ENCODE results near the gene ABCB9. TPM values are rescaled to one million over a fixed set of nuclear protein-coding genes. Genes with fewer than 3 reads are reported as not detected.
A peak's percentile ranks its signal among the peaks of the same experiment; 100 is the strongest.
"Not testable (repeated sequence)": the region's sequence is repeated elsewhere in the genome, so short reads cannot be mapped to it uniquely, and the experiment has no call there.

ABCB9 gene
- polyA plus RNA-seq, 3 donors, result 1.5 to 3.3 (median 1.8) TPM

DNA sequence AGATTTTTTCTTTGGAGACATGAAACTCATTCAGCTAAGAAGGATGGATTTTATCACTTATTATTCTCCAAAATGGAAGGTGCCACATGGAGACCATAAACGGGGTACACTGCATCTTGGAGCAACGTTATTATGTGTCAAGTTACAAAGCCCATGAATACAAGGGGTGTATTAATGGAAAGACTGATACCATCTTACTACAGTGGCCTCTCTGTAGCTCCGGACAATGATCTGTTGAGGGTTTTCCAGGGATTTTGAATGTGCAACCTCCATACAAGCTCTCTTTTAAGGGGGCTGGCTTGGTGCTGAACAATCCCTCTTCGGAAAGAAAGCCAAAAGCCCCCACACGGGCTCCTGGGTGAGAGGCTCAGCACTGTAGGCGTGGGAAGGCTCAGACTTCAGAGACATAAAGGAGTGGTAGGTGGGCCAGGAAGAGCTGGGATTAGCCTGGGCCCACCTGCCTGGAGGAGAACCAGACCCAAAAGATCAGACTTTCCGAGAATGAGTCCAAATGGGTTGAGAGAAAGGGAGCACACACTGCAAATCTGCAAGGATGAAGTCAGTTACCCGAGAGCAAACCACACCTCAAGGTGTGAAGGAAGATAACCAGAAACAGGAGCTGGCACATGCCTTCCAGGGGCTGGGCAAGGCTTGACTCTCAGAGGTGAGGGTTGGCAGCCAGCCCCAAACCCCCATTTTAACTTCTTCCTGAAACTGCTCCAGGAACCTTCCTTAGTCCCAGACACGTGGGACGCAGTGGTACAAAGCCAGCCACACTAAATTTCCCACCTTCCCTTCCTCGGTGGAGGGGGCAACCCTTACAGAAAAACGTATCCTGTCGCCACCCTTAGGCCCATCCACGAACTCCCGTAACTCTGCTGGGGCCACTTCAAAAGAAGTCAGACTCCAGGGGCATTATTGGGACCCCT lies 71.8 kb downstream of the ABCB9 start:
- 33 to 39% (median 37%) methylated on average over 15 of the region's 15 CpGs for whole genome bisulfite sequencing, 3 donors
- no peak overlapping the region for H3K27ac ChIP-seq (ENCODE audit: low read depth, low read length)

DNA sequence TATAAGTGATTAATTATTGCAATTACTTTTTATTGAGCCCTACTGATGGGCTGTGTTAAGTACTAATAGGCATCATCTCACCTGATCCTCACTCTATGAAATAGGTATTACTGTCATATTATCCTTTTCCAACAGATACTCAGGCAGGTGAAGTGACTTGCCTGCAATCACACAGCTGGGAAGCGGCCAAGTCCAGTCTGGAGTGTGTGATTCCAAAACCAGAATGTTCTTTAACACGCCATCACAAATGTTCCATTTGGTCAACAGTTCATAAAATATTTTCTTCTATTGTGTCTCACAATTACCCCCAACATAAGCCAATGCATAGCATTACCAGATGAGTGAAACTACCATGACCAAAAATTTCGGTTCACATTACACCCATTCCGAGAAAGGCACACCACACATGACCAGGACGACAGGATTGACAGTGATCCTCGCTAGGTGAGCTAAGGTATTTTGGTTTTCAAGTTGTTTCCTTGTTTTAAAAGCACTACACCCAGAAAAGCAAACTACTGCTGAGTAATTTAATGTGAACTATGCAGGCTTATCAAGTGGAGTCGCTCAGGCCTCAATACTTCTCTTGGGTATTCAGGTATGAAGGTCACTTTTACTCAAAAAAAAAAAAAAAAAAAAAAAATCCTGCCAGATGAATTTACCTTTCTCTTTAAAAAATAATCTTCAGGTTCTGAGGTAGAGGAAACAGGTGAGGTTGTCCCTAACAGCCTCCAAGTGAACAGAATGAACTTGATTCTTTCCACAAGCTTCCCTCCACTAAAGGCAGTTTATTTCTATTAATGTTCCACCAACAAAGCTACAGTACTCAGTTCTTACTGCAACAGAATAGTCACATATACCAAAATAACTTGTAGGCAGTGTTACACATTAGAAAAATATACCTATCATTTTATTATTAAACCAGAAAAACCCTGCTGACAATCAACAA lies 72.8 kb downstream of the ABCB9 start:
- WGBS, 3 donors, result 44 to 89% (median 81%) methylated on average over 7 of the region's 7 CpGs
- no peak overlapping the region for H3K27ac ChIP-seq (ENCODE audit: low read depth, low read length)

DNA sequence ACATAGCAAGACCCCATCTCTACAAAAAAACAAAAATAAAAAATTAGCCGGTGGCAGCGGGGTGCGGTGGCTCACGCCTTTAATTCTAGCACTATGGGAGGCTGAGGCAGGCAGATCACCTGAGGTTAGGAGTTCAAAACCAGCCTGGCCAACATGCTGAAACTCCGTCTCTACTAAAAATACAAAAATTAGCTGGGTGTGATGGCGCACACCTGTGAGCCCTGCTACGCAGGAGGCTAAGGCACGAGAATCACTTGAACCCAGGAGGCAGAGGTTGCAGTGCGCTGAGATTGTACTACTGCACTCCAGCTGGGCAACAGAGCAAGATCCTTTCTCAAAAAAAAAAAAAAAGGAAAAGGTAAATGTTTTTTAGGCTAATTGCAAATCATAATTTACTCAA lies 73.5 kb downstream of the ABCB9 start:
- 92 to 97% (median 95%) methylated on average over 9 of the region's 9 CpGs for WGBS, 3 donors
- not testable (repeated sequence) for H3K27ac ChIP-seq (ENCODE audit: low read depth, low read length)

DNA sequence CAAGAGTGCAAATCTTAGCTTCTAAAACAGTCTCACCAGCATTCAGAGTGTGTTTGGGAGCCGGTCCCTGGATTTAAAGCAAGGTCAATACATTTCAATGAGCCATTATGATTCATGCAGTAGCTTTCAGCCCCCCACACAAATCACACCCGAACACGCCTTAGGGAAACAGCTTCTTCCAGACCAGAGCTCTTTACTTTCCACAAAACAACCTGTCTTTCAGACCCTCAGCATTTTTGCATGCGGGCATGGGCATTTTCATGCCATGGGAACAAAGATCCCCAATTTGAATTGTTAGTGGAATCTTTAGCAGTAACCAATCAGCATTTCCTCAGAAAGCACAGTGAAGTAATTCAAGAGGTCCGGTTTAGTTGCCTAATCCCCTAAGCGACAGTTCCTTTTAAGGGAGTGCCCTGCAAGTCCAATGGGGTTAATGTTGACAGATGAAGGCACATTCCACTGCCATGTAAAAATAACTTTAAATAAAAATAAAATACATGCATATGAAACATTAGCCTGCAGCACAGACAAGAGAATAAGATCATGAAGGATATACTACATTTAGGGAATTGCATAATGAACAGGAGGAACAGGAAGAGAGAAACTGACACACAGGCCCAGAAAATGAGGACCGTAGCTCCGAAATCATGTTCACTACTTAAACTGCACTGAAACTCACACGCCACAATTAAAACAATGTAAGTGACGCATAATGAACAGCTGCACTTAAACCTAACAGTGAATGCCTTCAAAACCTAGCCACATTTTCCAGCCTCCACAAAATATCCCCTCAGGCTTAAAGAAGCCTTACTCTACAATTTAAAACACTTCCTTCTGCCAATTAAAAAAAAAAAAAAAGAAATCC lies 74.4 kb downstream of the ABCB9 start:
- no peak overlapping the region for H3K27ac ChIP-seq (ENCODE audit: low read depth, low read length)
- 23 to 54% (median 24%) methylated on average over 10 of the region's 10 CpGs for WGBS, 3 donors

DNA sequence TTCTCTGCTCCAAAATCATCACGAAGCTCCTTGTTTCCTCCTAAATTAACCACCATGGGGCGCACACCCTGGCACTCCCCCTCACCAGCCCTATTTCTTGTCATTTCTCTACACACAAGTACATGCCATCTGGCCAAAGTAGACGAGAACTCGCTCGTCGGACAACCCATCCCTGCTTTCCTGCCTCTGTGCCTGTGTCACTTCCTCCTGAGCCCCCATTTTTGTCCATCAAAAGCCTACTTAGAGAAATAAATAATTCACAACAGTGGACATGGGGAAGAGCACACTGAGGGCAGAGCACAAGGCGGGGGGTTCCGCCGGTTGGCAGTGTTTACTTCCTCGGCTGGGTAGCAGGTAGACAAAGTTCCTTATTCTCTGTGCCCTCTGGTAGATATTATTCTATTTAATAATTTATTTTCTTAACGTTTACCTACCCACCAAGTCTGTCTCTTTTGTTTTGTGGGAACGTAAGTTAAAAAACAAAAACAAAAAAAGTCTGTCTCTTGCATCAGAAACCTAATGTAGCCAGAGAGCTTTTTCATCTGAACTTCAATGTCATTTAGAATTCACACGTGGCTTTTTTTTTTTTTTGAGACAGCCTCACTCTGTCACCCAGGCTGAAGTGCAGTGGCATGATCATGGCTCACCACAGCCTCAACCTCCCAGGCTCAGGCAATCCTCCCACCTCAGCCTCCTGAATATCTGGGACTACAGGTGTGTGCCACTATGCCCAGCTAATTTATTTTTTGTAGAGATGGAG lies 76.3 kb downstream of the ABCB9 start:
- WGBS, 3 donors, result 47 to 64% (median 58%) methylated on average over 13 of the region's 13 CpGs
- no peak overlapping the region for H3K27ac ChIP-seq (ENCODE audit: low read depth, low read length)

DNA sequence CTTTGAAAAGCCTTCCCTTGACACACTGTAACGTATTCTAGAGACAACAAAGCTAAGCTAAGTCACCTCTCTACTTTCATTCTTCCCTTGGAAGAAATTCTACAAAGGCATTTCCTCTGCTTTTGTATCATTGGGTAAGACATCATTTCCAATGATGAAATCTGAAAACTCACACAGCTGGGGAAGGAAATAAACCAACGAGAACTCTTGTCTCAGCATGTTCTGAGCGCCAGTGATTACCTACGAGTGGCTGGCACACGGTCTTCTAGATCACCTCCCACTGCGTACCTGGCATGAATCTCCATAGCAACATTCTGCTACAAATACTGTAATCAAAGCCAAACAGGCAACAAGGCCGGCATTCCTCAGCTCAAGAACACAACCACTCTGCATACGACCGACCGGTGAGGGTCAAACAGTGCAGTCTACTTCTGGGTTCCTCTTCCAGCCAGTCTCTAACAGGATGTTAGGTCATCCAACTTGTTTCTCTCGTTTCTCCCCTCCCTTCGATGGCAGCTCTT lies 78.0 kb downstream of the ABCB9 start:
- H3K27ac ChIP-seq (ENCODE audit: low read depth, low read length), result no peak overlapping the region
- WGBS, 3 donors, result 12 to 22% (median 22%) methylated on average over 12 of the region's 12 CpGs

DNA sequence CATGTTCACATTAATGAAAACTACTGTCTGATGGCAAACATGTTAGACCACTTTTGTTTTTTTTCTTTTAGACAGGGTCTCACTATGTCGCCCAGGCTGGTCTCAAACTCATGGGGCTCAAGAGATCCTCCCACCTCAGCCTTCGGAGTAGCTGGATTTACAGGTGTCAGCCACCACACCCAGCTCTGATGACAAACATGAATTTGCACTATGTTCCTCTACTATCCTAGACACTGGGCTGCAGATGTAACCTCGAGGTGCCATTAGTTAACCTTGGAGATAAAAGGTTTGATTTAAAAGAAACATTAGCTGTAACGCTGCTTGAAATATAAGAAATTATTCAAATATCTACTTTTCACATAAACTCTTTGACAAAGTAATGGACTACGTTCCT lies 78.4 kb downstream of the ABCB9 start:
- H3K27ac ChIP-seq (ENCODE audit: low read depth, low read length), result peak overlapping the region; percentile 4
- WGBS, 3 donors, result 42 to 71% (median 64%) methylated on average over 5 of the region's 5 CpGs

DNA sequence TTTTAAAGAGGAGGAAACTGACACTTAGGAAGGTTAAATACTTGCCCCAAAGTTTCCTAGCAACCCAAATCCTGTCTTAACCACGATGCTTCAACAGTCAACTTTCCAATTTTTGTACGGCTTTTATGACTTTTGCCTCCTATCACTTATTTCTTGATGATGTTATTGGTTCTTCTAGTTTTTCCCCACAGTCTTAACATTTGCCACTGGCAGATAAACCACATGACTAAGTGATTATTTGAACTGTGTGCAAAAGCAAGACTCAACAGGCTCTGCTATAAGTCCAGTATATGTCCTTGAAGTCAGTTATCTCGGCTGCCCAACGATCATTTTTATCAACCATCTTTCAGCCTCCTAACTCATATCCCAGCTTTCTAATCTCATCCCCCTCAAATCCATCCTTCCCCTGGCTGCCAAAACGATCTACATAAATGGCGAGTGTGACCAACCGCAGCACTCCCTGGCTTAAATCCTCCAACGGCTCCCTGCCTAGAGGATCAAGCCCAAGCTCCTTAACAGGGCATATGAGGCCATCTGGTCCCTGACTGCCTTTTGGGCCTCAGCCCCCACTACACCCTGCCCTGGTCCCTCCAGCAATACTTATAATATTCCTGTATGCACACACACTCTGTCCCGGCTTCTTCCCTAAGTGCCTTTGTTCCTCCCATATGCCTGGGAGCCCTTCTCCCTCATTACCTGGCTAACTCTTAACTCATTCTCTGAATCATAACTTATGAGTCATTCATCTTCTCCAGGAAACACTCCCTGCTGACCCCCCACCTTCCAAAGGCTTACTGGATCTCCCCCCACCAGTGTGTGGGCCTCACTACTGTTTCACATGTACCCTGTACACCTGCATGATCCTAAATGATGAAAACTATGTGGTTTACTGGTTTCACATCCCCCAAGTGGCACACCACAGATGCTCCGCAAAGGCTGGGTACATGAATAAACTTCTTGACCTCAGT lies 79.1 kb downstream of the ABCB9 start:
- 59 to 72% (median 67%) methylated on average over 10 of the region's 10 CpGs for whole genome bisulfite sequencing, 3 donors
- peak overlapping the region; percentile 4 for H3K27ac ChIP-seq (ENCODE audit: low read depth, low read length)

DNA sequence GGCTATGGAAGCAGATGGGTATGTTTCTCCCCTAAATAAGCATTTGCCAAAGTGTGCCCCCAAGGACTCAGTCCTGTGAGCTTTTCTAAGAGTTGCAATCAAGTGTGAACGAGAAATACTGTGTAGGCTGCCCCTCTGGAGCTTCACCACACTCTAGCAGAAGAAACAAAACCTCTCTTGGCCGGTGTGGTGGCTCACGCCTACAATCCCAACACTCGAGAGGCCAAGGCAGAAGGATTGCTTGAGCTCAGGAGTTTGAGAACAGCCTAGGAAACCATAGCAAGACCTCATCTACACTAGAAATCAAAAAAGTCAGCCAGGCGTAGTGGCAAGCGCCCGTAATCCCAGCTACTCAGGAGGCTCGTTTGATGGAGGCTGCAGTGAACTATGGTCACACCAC lies 80.1 kb downstream of the ABCB9 start:
- no peak overlapping the region for H3K27ac ChIP-seq (ENCODE audit: low read depth, low read length)
- WGBS, 3 donors, result 92 to 93% (median 92%) methylated on average over 8 of the region's 8 CpGs

DNA sequence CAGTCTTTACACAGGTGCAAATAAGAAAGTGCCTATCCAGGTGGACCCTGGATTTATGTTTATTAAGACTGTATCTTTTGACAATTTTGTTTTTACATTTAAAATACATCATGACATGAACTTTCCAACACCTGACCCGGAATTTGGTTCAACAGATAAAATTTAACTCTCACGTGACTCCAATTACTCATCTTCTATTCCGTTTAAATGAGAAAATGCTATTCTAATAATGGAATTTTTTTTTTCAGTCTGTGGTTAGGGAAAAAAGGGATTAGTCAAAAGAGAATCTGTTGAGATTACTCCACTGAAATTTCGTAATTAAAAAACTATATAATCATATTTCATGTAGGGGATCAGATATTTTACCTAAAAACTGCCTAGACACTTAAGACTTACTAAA lies 81.4 kb downstream of the ABCB9 start:
- WGBS, 3 donors, result 59 to 64% (median 61%) methylated on average over 4 of the region's 4 CpGs
- H3K27ac ChIP-seq (ENCODE audit: low read depth, low read length), result no peak overlapping the region

DNA sequence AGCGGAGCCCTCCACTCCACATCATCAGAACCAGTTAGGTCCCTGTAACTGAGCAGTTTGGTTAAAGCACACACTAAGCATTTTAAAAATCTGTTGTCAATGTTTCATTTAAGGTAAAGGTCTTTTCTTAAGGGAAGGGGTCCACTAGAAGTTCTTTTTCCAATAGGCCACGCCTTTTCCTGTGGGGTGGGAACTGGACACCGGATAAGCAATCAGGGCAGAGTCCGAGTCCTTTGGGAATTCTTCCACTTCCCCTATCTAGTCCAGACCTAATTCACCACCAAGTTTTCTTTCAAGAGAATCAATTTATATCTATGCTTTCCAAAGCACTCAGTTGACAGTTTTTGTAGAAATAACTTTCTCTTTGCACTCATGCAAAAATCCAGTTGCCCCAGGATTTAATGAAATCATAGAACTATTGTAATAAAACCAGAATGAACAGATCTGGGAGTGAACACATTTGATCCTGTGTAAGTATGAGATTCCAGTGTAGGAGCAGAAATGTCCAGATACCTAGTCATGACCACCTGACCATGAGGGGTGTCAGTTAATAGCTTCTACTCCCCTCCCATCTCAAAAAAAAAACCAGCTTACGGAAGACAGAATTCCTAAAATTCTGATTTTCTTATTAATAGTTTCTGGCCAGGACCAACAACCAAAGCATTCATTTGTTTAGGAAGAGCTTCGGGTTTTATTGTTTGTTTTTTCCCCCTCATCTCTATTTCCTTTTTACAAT lies 82.0 kb downstream of the ABCB9 start:
- H3K27ac ChIP-seq (ENCODE audit: low read depth, low read length), result no peak overlapping the region
- WGBS, 3 donors, result 55 to 61% (median 58%) methylated on average over 6 of the region's 6 CpGs

DNA sequence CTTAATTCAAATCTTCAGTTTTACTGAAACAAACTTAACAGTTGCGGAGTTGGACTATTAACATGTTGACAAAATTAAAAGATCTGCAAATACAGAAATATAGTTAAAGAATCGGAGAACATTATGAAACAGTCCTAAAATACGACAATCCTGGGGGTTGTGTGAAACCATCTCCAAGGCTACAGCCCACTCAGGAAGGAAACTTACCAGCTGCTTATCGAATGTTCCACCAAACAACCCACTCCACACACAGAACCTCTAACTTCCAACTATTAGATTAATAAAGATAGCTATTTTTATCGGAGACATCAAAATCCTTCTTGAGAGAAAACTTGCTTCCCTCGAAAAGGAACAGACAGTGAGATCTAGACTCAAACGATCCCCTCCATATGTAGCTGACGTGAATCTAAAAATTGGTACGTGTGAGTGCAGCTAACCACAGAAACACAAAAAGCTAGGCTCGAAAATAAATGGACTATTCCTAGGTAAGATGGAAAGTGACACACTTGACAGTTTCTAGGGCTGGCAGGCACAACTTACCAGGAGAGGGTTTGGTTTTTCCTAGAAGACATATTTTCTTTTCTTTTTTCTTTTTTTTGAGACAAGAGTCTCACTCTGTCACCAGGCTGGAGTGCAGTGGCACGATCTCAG lies 83.2 kb downstream of the ABCB9 start:
- WGBS, 3 donors, result 47 to 84% (median 56%) methylated on average over 11 of the region's 11 CpGs
- H3K27ac ChIP-seq (ENCODE audit: low read depth, low read length), result no peak overlapping the region

DNA sequence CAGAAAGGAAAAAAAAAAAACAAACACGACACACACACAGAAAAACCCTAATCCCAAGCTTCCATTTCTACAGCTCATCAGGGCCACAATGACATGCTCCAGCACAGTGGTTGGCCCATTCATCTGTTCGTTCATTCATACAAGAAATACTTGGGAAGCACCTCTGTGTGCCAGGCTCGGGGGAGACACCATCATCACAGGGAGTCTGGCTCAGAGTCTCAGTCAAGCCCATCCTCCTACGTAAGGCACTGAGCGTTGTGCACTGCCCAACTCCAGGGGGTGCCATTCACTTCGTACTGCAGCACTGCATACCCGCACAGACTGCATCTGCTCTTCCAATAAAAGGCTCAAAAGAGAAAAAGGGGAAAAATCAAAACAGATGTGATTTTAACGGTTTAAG lies 85.6 kb downstream of the ABCB9 start:
- 40 to 66% (median 43%) methylated on average over 8 of the region's 8 CpGs for WGBS, 3 donors
- no peak overlapping the region for H3K27ac ChIP-seq (ENCODE audit: low read depth, low read length)

DNA sequence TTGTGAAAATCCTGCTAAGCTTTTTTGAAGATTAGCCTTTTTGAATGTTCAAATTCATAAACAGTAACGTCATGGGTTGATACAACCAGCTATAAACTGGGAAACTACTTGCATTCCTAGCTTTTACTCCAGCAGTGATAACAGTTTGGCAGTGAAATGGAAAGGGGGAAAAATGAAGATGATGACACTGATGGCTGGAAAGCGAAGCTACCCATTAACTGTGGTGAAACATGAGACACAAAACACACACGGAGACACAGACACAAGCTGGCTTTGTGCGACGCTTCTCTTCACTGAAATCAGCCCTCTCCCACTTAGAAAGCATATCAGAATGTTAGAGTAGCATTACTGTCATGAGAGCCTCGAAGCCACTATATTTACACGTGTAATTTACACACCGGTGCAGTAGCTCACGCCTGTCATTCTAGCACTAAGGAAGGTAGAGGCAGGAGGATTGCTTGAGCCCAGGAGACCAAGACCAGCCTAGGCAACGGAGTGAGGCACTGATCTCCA lies 86.1 kb downstream of the ABCB9 start:
- no peak overlapping the region for H3K27ac ChIP-seq (ENCODE audit: low read depth, low read length)
- 57 to 61% (median 60%) methylated on average over 10 of the region's 10 CpGs for WGBS, 3 donors

Data from adipose tissue (tissue), 3 donors.